ENCODE measurements around the gene PHOSPHO1.

The PHOSPHO1 gene

DNA sequence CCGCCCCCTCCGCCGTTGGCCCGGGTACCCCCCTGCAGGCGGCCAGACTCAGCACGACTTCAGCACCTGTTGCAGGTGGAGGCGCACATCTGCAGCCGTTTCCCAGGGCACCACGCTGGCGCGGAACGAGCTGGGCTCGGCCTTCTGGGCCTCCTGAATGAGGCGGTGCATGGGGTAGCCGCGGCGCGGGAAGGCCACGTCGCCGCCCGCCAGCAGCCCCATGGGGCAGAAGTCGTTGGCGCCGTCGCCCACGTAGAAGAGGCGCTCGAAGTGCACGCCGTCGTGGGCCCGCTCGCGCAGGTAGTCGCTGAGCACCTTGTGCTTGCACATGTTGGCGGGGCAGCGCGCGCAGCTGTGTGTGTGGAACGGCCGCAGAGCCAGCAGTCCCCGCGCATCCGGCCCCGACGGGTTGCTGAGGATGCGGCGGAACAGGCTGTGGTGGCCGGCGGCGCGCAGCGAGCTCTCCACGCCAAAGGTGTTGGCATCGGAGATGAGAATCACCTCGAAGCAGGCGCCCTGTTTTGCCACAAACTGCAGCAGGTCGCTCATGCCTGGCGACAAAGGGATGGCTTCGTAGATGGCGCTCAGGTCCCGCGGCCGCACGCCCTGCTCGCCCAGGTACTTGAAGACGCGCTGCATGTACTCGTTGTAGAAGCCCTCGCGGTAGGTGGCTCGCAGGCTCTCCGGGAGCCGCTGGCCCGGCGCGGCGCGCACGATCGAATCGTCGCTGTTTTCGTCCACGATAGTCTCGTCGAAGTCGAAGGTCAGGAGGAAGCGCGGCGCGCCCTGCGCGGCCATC is 6.2 kb downstream of the PHOSPHO1 start:
- no peak for DNase-seq
- intact Hi-C loops (cut with DNase I), result loop anchor here (10.0 kb wide), 1 partner anchor 50 kb away; no protein-coding TSS in a partner anchor

DNA sequence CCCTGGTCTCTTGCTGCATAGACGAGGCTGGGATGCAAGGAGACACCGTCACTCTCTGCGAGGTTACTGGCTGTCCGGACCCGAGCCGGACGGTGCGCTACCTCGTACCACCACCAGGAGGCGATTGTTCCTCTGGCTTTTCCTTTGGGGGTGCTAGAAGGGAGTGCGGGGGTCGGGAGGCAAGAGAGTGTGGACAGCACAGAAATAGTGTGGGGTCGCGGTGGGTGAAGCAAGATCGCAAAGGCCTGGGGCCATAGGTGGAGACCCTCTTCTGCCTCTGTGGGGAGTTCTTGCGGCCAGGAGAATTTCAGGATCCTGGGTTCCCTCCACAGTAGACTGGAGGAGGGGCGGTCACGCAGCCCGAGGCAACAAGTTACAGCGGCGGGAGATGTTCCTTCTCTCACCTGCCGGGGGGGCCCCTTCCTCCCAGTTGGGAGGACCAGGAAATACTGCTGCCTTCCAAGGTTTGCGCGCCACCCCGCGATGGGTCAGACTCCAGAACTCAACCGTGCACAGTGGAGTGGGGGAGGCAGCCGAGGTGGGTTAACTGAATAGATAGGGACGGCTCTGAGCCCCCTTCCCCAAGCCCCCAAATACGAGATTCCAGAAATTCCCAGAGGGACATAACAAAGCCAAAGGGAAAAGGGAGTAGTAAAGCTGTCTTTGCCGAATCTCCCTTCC is 6.9 kb downstream of the PHOSPHO1 start:
- DNase-seq, result peak in 40 of 42 donors; percentile 18 to 85 (median 64)
- intact Hi-C loops (cut with DNase I), result loop anchor here (10.0 kb wide), 1 partner anchor 49 kb away; no protein-coding TSS in a partner anchor

DNA sequence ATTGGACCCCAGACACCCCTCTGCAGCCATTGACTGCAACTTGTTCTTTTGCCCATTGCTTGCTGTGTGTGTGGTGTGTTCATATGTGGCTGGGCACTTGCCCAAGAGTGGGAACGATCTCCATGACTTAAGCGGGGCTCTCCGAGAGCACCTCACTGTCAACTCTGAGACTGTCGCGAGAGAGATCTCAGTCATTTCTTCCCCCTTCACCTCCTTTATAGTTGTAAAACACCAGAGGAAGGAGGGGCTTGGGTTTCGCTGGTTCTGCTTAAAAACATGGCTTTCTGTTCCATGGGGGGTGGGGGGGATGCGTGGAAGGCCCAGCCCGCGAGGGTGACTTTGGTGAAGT is 7.4 kb downstream of the PHOSPHO1 start:
- DNase-seq, result no peak
- intact Hi-C loops (cut with DNase I), result loop anchor here (10.0 kb wide), 1 partner anchor 48 kb away; no protein-coding TSS in a partner anchor

DNA sequence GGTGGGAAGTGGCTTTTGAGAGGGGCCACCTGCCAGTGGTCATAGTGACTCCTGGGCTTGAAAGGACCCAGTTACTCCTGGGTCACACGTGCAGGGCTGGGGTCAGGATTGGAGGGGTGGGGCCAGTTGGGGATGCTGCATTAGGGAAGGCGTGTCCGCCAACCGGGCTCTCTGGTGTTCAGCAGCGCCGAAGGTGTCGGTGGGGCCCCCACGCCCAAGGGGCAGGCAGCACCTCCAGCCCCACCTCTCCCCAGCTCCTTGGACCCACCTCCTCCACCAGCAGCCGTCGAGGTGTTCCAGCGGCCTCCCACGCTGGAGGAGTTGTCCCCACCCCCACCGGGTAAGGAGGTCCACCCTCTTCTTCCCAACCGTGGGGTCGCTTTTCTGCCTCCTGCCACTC is 10.6 kb downstream of the PHOSPHO1 start:
- intact Hi-C loops (cut with DNase I), result loop anchor here (10.0 kb wide), 1 partner anchor 45 kb away; no protein-coding TSS in a partner anchor
- DNase-seq, result no peak

DNA sequence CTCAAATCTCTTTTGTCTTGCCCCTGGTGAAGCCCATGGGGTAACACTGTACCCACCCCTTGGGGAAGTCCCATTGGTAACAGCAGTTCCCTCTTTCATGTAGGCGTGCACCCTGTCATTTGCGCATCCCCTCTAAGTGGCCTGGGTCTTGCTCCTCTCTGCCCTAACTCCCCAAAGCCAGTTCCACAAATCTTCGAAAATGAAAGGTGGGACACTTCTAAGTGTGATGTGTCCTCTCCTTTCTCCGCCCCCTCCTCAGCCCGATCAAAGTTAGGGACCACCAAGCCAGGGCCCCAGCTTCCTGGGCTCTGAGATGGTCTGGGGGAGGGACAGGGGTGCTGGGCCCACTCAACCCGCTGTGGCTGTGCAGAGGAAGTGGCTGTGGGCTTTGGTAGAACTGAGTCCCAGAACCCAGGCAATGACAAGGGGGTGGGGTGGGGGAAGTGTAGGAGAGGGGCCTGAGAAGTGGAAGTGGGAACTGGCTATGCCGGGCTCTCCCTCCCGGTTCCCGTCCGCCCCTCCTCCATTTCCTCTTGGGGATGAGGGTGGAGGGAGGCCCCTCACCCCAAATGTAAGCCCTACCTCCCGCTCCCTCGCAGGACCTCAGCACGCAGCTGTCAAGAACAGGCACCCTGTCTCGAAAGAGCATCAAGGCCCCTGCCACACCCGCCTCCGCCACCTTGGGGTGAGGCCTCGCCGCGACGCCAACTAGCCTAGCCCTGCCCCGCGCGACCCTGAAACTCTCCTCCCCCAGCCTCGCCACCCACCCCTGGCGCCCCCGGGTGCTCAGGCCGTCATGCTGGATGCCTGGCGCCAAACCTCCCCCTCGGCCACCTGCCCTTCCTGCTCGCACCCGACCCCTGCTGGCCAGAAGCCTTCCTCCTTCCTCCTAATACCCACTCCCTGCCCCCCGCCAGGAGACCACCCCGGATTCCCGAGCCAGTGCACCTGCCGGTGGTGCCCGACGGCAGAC is 11.4 kb downstream of the PHOSPHO1 start:
- peak in 25 of 42 donors; percentile 17 to 62 (median 37) for DNase-seq
- intact Hi-C loops (cut with DNase I), result no loop called here

DNA sequence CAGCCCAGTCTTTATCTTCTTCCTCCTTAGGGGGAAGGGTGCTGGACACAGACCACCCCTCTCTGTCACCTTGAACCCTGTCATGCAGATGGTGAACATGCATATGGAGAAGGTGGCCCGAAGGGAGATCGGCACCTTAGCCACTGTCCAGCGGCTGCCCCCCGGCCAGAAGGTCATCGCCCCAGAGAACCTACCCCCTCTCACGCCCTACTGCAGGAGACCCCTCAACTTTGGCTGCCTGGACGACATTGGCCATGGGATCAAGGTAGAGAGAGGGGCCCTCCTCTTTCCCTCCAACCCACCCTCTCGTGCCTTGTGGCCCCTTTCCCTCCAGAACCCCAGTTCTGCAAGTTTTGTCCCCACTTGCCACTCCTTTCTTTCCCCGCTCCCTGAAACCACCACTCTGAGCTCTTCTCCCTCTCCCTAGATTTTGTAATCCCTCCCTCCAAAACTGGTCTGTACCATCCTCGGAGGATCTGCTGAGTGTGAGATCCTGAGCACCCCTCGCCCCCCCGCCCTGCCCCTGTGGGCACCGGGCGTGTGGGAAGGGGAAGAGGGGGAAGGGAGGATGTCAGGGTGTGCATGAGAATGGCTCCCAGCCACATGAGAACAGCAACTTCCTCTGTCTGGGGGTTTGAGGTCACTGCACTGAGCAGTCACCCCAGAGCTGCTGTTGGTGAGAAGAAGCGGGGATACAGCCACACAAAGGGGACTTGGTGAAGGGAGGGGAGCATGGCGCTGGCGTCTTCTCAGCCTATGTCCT is 12.8 kb downstream of the PHOSPHO1 start:
- DNase-seq, result peak in 30 of 42 donors; percentile 17 to 61 (median 43)
- intact Hi-C loops (cut with DNase I), result no loop called here

DNA sequence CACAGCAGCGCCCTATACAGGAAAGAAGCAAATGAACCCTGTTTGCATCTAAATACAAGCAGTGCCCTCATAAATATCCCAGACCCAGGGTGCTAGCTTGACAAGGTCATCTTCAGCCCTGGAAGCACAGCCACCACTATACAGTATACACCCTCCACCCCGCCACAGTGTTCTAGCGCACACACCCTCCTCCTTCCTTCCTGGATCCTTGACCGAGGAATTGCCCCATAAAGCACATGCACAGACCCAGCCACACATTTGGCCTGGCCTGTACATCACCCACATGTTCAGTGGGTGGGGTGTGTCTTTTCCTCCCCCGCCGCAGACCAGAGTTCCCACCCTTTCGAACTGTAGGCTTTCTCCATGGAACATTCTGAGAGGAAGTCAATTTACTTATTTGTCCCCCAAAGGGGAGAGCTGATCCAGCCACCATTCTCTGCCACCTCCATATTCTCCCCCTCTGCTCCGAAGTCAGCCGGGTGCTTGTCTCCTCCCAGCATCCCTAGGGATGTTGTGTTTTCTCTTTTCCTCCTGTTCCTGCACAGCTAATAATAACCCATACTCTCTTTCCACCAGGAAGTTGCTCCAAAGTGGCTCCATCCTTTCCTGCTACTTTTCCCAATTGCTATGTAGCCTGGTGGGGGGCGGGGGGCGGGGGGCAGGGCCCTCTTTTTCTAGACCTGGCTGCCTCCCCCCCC is 13.5 kb downstream of the PHOSPHO1 start:
- DNase-seq, result peak in 23 of 42 donors; percentile 13 to 64 (median 34)
- intact Hi-C loops (cut with DNase I), result no loop called here

DNA sequence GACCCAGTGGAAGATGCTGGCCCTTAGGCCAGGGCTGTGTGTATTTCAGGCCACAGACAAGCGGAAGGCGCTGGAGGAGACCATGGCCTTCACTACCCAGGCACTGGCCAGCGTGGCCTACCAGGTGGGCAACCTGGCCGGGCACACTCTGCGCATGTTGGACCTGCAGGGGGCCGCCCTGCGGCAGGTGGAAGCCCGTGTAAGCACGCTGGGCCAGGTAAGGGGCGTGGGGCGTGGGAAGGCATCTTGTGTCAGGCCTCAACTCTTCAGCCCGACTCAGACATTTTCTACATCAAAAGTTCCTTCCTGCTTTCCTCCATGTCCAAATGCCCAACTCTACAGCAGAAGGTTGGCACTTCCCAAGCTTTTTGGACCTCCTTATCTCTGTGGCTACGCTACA is 14.1 kb downstream of the PHOSPHO1 start:
- intact Hi-C loops (cut with DNase I), result no loop called here

DNA sequence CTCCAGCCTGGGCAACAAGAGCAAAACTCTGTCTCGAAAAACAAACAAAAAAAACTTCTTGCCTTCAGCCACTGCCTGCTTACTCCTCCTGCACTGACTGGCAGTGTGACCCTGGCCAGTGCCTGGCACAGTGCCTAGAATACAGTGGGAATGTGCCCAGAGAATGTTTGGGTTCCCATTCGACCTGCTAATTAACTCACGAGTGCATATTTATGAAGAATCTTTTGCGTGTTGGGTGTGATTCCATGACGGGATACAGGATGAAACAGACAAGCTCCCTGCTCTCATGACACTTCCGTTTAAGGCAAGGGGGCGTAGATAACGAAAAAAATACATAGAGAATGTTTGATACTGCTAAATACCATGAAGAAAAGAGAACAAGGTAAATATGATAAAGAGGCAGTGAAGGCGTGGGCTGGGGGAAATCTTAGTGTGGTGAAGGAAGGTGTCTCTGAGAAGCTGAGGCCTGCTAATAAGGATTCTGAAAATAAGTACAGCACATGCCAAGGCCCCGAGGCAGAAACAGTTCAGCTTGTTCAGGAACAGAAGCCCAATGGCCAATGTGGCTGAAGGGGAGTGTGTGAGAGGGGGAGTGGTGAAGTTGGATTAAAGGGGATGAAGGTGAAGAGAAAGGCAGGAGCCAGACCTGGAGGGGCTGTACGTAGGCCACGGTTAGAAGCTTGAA is 15.8 kb downstream of the PHOSPHO1 start:
- DNase-seq, result peak in 3 of 42 donors; percentile 20 to 32 (median 23)
- intact Hi-C loops (cut with DNase I), result no loop called here

More for the DNA sequence above, 14.1 kb downstream of the PHOSPHO1 start:
- no peak for DNase-seq

DNA sequence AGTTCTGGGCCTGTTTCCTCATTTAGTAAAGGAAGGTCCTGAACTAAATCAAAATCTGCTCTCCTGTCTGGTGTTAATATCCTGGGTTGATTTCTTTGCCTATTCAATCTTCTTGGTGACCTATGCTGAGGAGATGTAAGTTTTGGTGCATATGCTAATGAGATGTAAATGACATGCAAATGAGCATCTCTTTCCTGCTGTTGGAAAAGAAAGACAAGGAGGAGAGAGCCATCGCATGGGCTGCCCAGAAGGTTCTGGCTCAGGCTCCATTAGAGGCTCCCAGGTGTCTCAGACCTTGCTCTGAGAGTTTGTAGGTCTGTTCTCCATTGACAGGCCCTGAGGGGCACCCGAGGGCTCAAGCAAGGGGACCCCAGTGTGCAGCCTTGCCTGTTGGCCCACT is 16.7 kb downstream of the PHOSPHO1 start:
- DNase-seq, result no peak
- intact Hi-C loops (cut with DNase I), result no loop called here

DNA sequence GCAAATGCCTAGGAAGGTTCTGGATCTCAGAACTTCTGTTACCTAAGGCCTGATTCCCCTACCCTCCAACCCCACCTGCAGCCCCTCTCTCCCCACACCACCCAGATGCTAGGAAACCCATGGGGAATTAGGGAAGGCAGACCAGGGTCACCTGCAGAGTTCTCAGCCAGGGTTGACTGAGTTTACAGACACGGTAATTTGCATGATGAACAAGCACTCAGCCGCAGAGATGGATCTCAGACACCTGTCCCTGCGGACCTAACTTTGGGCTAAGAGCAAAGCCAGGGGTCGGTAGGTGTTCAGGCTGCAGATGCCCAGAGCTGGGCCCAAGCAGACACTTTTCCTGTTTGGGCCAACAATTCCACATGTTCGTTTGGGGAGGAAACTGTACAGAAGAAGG is 17.2 kb downstream of the PHOSPHO1 start:
- intact Hi-C loops (cut with DNase I), result no loop called here
- no peak for DNase-seq

DNA sequence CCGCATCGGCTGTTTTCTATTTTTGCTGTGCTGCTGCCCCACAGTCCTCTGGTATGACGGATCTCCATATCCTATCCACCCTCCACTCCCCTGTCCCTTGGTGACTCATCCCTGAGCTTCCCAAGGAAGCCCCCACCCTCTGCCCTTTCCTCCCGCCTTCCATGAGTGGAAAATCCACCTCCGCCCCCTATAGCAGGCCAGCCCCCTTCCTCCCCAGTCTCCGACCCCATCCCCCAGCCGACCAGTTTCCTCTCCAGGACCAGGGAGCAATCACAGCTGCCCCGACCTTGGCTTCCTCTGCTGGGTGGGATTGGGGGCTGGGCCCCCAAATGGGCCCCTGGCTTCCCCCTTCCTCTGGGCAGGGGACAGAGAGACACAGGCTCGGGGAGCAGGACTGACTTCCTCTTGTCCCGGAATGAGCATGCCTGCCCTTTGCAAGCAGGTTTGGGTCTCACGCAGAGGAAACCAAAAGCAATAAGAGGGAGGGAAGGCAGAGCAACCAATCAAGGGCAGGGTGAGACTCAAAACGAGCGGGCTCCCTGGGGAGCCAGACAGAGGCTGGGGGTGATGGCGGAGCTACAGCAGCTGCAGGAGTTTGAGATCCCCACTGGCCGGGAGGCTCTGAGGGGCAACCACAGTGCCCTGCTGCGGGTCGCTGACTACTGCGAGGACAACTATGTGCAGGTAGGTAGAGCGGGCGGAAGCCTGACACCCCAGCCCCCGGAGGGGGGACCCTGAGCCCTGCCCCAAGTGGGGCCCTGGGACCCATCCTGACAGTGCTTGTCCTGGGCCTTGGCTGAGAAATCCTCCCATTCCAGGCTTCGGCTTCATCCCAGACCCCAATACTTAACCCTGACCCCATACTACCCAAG is 20.2 kb downstream of the PHOSPHO1 start, which contains the start of the genes ABI3 and GNGT2:
Gene ABI3 (plus strand): TSS at position 550 of the 872 bp plus-strand sequence. CDS start 18 bp downstream, at position 568.
Gene GNGT2 (minus strand): TSS at position 417 of the 872 bp plus-strand sequence. CDS start 3,152 bp downstream, outside the sequence.
- peak in 24 of 42 donors; percentile 13 to 62 (median 42) for DNase-seq
- intact Hi-C loops (cut with DNase I), result no loop called here

DNA sequence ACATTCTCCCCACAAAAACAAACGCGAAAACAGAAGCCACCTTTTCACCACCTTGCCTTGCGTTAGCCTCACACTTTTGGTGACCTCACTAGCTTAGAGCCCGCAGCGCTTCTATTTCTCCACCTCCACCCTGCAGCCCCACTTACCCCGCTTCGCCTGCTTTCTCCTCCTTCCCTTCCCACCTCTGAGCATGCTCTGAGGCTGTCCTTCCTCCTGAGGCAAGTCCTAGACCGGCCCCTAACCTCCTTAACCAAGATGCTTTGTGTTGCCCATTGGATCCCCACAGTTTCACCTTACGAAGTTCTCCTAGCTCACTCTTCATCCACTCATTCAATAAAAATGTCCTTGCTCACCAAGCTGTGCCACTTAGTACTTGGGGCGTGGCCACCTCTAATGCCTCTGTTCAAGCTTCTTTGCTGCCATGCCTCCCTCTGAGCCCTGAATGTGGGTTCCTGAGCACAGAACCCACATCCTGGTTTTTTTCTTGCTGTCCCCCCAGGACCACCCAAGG is 21.5 kb downstream of the PHOSPHO1 start:
- intact Hi-C loops (cut with DNase I), result no loop called here
- DNase-seq, result no peak

DNA sequence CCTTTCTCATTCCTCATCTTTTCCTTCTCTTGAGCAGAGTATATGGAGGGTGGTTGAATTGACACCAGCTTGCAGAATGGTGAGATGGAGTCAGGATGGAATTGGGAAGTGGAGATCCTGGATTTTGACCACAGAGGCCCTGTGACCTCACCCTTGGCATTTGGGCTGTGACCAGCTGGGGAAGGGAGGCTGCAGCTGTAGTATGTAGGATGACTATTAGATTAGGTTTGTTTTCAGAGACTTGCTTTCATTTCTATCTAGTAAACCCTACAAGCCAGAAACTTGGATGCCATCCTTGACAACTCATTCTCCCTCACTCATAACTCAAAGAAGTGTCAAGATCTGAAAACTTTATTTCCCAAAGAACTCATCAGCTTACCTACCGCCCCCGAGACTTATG is 26.1 kb downstream of the PHOSPHO1 start:
- DNase-seq, result no peak
- intact Hi-C loops (cut with DNase I), result no loop called here

DNA sequence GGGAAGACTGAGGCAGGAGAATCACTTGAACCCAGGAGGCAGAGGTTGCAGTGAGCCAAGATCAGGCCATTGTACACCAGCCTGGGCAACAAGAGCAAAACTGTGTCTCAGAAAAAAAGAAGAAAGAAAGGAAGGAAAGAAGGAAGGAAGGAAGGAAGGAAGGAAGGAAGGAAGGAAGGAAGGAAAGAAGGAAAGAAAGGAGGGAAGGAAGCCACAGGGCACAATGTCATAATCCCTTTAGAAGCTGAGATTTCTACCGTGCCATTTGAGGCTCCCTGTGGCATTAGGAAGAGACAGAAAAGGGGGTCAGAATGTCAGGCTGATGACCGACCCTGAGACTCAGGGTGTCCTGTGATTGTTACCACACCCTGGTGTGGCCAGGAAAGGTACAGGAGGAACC is 26.8 kb downstream of the PHOSPHO1 start:
- intact Hi-C loops (cut with DNase I), result no loop called here
- no peak for DNase-seq

DNA sequence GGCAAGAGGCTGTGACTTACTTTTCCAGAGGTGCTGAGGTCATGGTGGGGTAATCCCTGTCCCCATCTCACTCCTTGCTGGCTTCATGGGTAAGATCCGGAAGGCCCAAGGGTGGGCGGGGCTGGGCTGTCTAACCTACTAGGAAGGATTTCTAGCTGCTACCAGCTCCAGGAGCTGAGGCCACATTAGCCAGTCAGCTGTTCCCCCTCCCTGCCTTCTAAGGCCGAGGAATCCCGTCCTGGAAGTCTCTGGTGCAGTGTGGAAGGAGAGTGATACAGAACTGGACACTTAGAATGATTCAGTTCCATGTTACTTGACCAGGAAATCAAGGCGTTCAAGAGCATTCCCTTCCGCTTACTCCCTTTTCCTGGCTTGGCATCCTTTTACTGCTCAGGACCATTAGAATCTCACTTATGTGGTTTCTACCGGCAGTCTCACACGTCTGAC is 29.1 kb downstream of the PHOSPHO1 start:
- intact Hi-C loops (cut with DNase I), result no loop called here
- no peak for DNase-seq

Measured in head of caudate nucleus (tissue), 42 donors.